HEK293 (cell line): ENCODE data around the gene PPM1F.
A peak's percentile ranks its signal among the peaks of the same experiment; 100 is the strongest.

Source experiments
- EGR2 ChIP-seq: fragments of 450-650 bp; formaldehyde crosslinking; IDR thresholded peaks from 2 replicates; pipeline ENCODE4 v1.5.1; 2016; ENCODE audit warnings: low read depth, missing biosample characterization, missing genetic modification characterization
- GLIS1 ChIP-seq: fragments of 450-650 bp; formaldehyde crosslinking; IDR thresholded peaks from 2 replicates; pipeline ENCODE4 v1.5.1; 2016; ENCODE audit warnings: missing biosample characterization, missing genetic modification characterization
- KLF9 ChIP-seq: fragments of 450-650 bp; formaldehyde crosslinking; IDR thresholded peaks from 2 replicates; pipeline ENCODE4 v1.5.1; 2016; ENCODE audit warnings: missing biosample characterization, missing genetic modification characterization, low read depth
- SP2 ChIP-seq: fragments of 450-650 bp; formaldehyde crosslinking; IDR thresholded peaks from 2 replicates; pipeline ENCODE4 v1.5.1; 2016; ENCODE audit warnings: missing biosample characterization, missing genetic modification characterization
- SP3 ChIP-seq: fragments of 450-650 bp; formaldehyde crosslinking; IDR thresholded peaks from 2 replicates; pipeline ENCODE4 v1.5.1; 2016; ENCODE audit warnings: missing biosample characterization, missing genetic modification characterization
- SP7 ChIP-seq: fragments of 450-650 bp; formaldehyde crosslinking; IDR thresholded peaks from 2 replicates; pipeline ENCODE4 v1.5.1; 2016; ENCODE audit warnings: missing biosample characterization, missing genetic modification characterization
- ZBTB48 ChIP-seq: fragments of 450-650 bp; formaldehyde crosslinking; IDR thresholded peaks from 2 replicates; pipeline ENCODE4 v1.5.1; 2016; ENCODE audit warnings: missing biosample characterization, missing genetic modification characterization
- ZFHX2 ChIP-seq: fragments of 450-650 bp; formaldehyde crosslinking; conservative IDR thresholded peaks from 2 replicates; pipeline ENCODE4 v1.5.1; 2016; ENCODE audit warnings: missing biosample characterization, missing genetic modification characterization
- ZIC2 ChIP-seq: fragments of 450-650 bp; formaldehyde crosslinking; IDR thresholded peaks from 2 replicates; pipeline ENCODE4 v1.5.1; 2016; ENCODE audit warnings: missing biosample characterization, missing genetic modification characterization
- ZNF114 ChIP-seq: fragments of 450-650 bp; formaldehyde crosslinking; IDR thresholded peaks from 2 replicates; pipeline ENCODE4 v1.5.0; 2017; ENCODE audit warnings: missing biosample characterization, missing genetic modification characterization
- ZNF324 ChIP-seq: fragments of 450-650 bp; formaldehyde crosslinking; IDR thresholded peaks from 2 replicates; pipeline ENCODE4 v1.5.1; 2016; ENCODE audit warnings: missing biosample characterization, missing genetic modification characterization
- ZNF335 ChIP-seq: fragments of 450-650 bp; formaldehyde crosslinking; conservative IDR thresholded peaks from 2 replicates; pipeline ENCODE4 v1.5.1; 2016; ENCODE audit warnings: missing biosample characterization, missing genetic modification characterization
- ZNF423 ChIP-seq: fragments of 450-650 bp; formaldehyde crosslinking; IDR thresholded peaks from 2 replicates; pipeline ENCODE4 v1.5.1; 2016; ENCODE audit warnings: missing biosample characterization, missing genetic modification characterization
- ZNF548 ChIP-seq: fragments of 450-650 bp; formaldehyde crosslinking; IDR thresholded peaks from 2 replicates; pipeline ENCODE4 v1.5.1; 2016; ENCODE audit warnings: missing biosample characterization, missing genetic modification characterization
- ZNF560 ChIP-seq: fragments of 450-650 bp; formaldehyde crosslinking; IDR thresholded peaks from 2 replicates; pipeline ENCODE4 v1.5.1; 2017; ENCODE audit warnings: missing biosample characterization, missing genetic modification characterization, borderline replicate concordance
- ZNF660 ChIP-seq: fragments of 450-650 bp; IDR thresholded peaks from 2 replicates; pipeline ENCODE4 v1.5.1; 2018; ENCODE audit warnings: missing biosample characterization, mild to moderate bottlenecking, missing genetic modification characterization
- ZNF768 ChIP-seq: fragments of 450-650 bp; formaldehyde crosslinking; IDR thresholded peaks from 2 replicates; pipeline ENCODE4 v1.5.1; 2018; ENCODE audit warnings: missing biosample characterization, mild to moderate bottlenecking, missing genetic modification characterization
- ZNF837 ChIP-seq: fragments of 450-650 bp; formaldehyde crosslinking; IDR thresholded peaks from 2 replicates; pipeline ENCODE4 v1.5.1; 2016; ENCODE audit warnings: missing biosample characterization, missing genetic modification characterization
- ZXDB ChIP-seq: fragments of 450-650 bp; formaldehyde crosslinking; IDR thresholded peaks from 2 replicates; pipeline ENCODE4 v1.5.1; 2016; ENCODE audit warnings: missing biosample characterization, missing genetic modification characterization
- TF ChIP-seq, protein P1 (sequence below): fragments of 450-650 bp; IDR thresholded peaks from 2 replicates; pipeline ENCODE4 v1.5.1; 2018; ENCODE audit warnings: missing biosample characterization, mild to moderate bottlenecking, missing genetic modification characterization
- TF ChIP-seq, protein P2 (sequence below): fragments of 450-650 bp; formaldehyde crosslinking; optimal IDR thresholded peaks from 2 replicates; pipeline ENCODE3; 2016; ENCODE audit warnings: missing biosample characterization, mild to moderate bottlenecking, missing genetic modification characterization
- TF ChIP-seq, protein P3 (sequence below): fragments of 450-650 bp; formaldehyde crosslinking; IDR thresholded peaks from 2 replicates; pipeline ENCODE4 v1.5.1; 2016; ENCODE audit warnings: missing biosample characterization, missing genetic modification characterization
- TF ChIP-seq, protein P4 (sequence below): fragments of 450-650 bp; formaldehyde crosslinking; IDR thresholded peaks from 2 replicates; pipeline ENCODE4 v1.5.1; 2016; ENCODE audit warnings: missing biosample characterization, missing genetic modification characterization
- TF ChIP-seq, protein P5 (sequence below): fragments of 450-650 bp; formaldehyde crosslinking; IDR thresholded peaks from 2 replicates; pipeline ENCODE4 v1.5.1; 2016; ENCODE audit warnings: missing biosample characterization, missing genetic modification characterization
- TF ChIP-seq, protein P6 (sequence below): fragments of 450-650 bp; formaldehyde crosslinking; IDR thresholded peaks from 2 replicates; pipeline ENCODE4 v1.5.1; 2016; ENCODE audit warnings: missing biosample characterization, missing genetic modification characterization
- TF ChIP-seq, protein P7 (sequence below): fragments of 450-650 bp; formaldehyde crosslinking; IDR thresholded peaks from 2 replicates; pipeline ENCODE4 v1.5.1; 2016; ENCODE audit warnings: missing biosample characterization, missing genetic modification characterization

PPM1F gene

DNA sequence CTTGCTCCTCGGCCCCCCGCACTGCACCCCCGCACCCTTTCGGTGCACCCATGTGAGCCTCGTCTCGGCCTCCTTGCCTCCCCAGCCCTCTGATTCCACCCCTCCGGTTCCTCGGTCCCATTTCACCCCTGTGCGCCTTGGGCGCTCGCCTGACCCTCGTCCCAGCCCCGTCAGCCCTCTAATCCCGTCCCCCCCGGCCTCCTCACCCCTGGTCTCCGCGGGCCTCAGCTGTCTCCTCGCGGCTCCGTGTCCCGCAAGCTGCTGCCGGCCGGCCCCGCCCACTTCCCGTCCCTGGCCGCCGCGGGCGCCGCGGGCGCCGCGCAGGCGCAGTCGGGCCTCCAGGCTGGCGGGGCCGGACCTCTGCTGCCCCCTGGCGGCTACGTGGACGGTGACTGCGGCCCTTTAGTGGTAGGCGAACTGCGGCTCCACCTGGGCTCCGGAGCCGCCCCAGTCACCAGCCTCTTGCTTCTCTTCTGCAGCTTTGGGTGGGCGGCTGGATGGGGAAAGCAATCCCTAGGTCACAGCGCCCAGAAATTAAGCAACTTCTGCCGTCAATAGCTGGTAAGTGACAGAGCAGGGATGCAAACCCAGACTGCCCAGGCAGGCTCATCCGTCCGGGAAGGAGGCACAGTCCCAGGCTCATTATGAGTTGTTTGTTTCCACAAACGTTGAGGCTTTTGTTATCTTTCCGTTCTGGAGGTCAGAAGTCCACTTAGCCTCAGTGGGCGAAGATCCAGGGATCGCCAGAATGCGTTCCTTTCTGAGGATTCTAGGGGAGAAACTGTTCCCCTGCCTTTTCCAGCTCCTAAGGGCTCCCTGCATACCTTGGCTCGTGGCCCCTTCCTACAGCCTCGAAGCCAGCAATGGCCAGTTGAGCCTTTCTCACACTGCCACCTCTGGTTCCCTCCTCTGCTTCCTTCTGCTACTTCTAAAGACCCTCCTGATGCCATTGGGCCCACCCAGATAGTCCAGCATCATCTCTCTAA, at the start of gene PPM1F (continued):
- TF ChIP-seq, protein P1, sequence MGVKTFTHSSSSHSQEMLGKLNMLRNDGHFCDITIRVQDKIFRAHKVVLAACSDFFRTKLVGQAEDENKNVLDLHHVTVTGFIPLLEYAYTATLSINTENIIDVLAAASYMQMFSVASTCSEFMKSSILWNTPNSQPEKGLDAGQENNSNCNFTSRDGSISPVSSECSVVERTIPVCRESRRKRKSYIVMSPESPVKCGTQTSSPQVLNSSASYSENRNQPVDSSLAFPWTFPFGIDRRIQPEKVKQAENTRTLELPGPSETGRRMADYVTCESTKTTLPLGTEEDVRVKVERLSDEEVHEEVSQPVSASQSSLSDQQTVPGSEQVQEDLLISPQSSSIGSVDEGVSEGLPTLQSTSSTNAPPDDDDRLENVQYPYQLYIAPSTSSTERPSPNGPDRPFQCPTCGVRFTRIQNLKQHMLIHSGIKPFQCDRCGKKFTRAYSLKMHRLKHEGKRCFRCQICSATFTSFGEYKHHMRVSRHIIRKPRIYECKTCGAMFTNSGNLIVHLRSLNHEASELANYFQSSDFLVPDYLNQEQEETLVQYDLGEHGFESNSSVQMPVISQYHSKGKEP (tag by site-specific recombination), result 0 out of 2 replicates have a peak, but pooled peaks have one; percentile 21
- TF ChIP-seq SP3 (tag by site-specific recombination) (peak; percentile 56), ZIC2 (tag by site-specific recombination) (peak; percentile 46), ZNF560 (tag by site-specific recombination) (0 out of 2 replicates have a peak, but pooled peaks have one; percentile 13), SP2 (tag by site-specific recombination) (no peak), ZFHX2 (tag by site-specific recombination) (peak; percentile 58), ZNF548 (no peak), ZNF660 (tag by site-specific recombination) (peak; percentile 72; the same call in 1 of the 2 replicates), ZNF324 (tag by site-specific recombination) (no peak), ZNF335 (tag by site-specific recombination) (peak; percentile 40; the same call in 1 of the 2 replicates), ZBTB48 (tag by site-specific recombination) (peak; percentile 47; the same call in 1 of the 2 replicates), ZNF423 (tag by site-specific recombination) (0 out of 2 replicates have a peak, but pooled peaks have one; percentile 33), SP7 (tag by site-specific recombination) (0 out of 2 replicates have a peak, but pooled peaks have one; percentile 18), KLF9 (tag by site-specific recombination) (peak; percentile 88), ZNF114 (tag by site-specific recombination) (no peak), ZXDB (tag by site-specific recombination) (peak; percentile 65), ZNF768 (tag by site-specific recombination) (no peak), GLIS1 (tag by site-specific recombination) (peak; percentile 79), EGR2 (tag by site-specific recombination) (peak; percentile 44; the same call in 1 of the 2 replicates), ZNF837 (tag by site-specific recombination) (no peak)
- TF ChIP-seq, protein P2, sequence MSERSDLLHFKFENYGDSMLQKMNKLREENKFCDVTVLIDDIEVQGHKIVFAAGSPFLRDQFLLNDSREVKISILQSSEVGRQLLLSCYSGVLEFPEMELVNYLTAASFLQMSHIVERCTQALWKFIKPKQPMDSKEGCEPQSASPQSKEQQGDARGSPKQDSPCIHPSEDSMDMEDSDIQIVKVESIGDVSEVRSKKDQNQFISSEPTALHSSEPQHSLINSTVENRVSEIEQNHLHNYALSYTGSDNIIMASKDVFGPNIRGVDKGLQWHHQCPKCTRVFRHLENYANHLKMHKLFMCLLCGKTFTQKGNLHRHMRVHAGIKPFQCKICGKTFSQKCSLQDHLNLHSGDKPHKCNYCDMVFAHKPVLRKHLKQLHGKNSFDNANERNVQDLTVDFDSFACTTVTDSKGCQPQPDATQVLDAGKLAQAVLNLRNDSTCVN (tag by site-specific recombination), result peak; percentile 45
- TF ChIP-seq, protein P3, sequence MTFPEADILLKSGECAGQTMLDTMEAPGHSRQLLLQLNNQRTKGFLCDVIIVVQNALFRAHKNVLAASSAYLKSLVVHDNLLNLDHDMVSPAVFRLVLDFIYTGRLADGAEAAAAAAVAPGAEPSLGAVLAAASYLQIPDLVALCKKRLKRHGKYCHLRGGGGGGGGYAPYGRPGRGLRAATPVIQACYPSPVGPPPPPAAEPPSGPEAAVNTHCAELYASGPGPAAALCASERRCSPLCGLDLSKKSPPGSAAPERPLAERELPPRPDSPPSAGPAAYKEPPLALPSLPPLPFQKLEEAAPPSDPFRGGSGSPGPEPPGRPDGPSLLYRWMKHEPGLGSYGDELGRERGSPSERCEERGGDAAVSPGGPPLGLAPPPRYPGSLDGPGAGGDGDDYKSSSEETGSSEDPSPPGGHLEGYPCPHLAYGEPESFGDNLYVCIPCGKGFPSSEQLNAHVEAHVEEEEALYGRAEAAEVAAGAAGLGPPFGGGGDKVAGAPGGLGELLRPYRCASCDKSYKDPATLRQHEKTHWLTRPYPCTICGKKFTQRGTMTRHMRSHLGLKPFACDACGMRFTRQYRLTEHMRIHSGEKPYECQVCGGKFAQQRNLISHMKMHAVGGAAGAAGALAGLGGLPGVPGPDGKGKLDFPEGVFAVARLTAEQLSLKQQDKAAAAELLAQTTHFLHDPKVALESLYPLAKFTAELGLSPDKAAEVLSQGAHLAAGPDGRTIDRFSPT (tag by site-specific recombination), result no peak
- TF ChIP-seq, protein P4, sequence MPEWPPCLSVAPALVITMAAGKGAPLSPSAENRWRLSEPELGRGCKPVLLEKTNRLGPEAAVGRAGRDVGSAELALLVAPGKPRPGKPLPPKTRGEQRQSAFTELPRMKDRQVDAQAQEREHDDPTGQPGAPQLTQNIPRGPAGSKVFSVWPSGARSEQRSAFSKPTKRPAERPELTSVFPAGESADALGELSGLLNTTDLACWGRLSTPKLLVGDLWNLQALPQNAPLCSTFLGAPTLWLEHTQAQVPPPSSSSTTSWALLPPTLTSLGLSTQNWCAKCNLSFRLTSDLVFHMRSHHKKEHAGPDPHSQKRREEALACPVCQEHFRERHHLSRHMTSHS (tag by site-specific recombination), result no peak
- TF ChIP-seq, protein P5, sequence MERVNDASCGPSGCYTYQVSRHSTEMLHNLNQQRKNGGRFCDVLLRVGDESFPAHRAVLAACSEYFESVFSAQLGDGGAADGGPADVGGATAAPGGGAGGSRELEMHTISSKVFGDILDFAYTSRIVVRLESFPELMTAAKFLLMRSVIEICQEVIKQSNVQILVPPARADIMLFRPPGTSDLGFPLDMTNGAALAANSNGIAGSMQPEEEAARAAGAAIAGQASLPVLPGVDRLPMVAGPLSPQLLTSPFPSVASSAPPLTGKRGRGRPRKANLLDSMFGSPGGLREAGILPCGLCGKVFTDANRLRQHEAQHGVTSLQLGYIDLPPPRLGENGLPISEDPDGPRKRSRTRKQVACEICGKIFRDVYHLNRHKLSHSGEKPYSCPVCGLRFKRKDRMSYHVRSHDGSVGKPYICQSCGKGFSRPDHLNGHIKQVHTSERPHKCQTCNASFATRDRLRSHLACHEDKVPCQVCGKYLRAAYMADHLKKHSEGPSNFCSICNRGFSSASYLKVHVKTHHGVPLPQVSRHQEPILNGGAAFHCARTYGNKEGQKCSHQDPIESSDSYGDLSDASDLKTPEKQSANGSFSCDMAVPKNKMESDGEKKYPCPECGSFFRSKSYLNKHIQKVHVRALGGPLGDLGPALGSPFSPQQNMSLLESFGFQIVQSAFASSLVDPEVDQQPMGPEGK (tag by site-specific recombination), result peak; percentile 91
- TF ChIP-seq, protein P6, sequence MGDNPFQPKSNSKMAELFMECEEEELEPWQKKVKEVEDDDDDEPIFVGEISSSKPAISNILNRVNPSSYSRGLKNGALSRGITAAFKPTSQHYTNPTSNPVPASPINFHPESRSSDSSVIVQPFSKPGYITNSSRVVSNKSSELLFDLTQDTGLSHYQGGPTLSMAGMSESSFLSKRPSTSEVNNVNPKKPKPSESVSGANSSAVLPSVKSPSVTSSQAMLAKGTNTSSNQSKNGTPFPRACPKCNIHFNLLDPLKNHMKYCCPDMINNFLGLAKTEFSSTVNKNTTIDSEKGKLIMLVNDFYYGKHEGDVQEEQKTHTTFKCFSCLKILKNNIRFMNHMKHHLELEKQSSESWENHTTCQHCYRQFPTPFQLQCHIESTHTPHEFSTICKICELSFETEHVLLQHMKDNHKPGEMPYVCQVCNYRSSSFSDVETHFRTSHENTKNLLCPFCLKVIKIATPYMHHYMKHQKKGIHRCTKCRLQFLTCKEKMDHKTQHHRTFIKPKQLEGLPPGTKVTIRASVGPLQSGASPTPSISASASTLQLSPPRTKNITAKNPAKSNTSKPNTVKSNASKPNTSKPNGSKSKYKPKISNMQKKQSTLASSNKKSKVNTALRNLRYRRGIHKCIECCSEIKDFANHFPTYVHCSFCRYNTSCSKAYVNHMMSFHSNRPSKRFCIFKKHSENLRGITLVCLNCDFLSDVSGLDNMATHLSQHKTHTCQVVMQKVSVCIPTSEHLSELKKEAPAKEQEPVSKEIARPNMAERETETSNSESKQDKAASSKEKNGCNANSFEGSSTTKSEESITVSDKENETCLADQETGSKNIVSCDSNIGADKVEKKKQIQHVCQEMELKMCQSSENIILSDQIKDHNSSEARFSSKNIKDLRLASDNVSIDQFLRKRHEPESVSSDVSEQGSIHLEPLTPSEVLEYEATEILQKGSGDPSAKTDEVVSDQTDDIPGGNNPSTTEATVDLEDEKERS (tag by site-specific recombination), result 0 out of 2 replicates have a peak, but pooled peaks have one; percentile 36
- TF ChIP-seq, protein P7, sequence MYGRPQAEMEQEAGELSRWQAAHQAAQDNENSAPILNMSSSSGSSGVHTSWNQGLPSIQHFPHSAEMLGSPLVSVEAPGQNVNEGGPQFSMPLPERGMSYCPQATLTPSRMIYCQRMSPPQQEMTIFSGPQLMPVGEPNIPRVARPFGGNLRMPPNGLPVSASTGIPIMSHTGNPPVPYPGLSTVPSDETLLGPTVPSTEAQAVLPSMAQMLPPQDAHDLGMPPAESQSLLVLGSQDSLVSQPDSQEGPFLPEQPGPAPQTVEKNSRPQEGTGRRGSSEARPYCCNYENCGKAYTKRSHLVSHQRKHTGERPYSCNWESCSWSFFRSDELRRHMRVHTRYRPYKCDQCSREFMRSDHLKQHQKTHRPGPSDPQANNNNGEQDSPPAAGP, result 0 out of 2 replicates have a peak, but pooled peaks have one; percentile 9
